K562 (cell line): ENCODE measurements around the gene RBFOX2. TPM values are rescaled to one million over a fixed set of nuclear protein-coding genes. Genes with fewer than 3 reads are reported as not detected.

Source experiments
- ATAC-seq: fragments of 200-7000 bp; cut with Tn5 transposase; 3 replicates; pipeline ENCODE4 v1.9.1; 2020; ENCODE audit warnings: moderate library complexity
- BruUV-seq: library from RNA; stranded (reverse); fragments of 400-500 nt; replicated peaks from 2 replicates; lab custom pipeline; 2021; lab: Mats Ljungman, UMichigan
- CTCF ChIA-PET: fragments of 300-600 bp; formaldehyde crosslinking; extraction: SDS; loops from one replicate; lab custom pipeline; 2021; ENCODE audit warnings: low intra/inter-chr PET ratio; lab: Yijun Ruan, JAX
- POLR2A ChIA-PET: fragments of 300-600, 350-650 bp; sonication (Branson Sonifier 250); formaldehyde crosslinking; extraction: SDS; loops from one replicate; lab custom pipeline; 2021; ENCODE audit warnings: antibody characterized with exemption, inconsistent platforms; lab: Yijun Ruan, JAX
- DNase-seq, 4 experiments: peaks; one replicate each; pipeline versions ENCODE4 v3.0.0 to v3.0.0-alpha.2; 2011 to 2018; ENCODE audit warnings: low spot score in 3 of 4, mixed read lengths in 3 of 4; ENCODE audit errors: extremely low read depth in 1 of 4
- FAIRE-seq: peaks from 2 replicates; lab custom pipeline; 2011; peaks lifted over from hg19 to GRCh38; lab: Jason Lieb, UNC
- H2AFZ ChIP-seq: 2 replicates; pipeline ENCODE4 v1.6.0; 2011; ENCODE audit warnings: low read depth, low read length, control low read depth, inconsistent platforms
- H3K27ac ChIP-seq: fragments of 200-600 bp; 3 replicates; pipeline ENCODE4 v1.8.0; 2011; ENCODE audit warnings: low read depth, mild to moderate bottlenecking, control low read depth, inconsistent platforms, low read length, moderate library complexity, mixed read lengths; ENCODE audit errors: extremely low read depth
- H3K27me3 ChIP-seq, 2 experiments: fragments of 300-600 bp in 1 of 2; 2 replicates in 1 of 2; 3 replicates in 1 of 2; pipeline versions ENCODE4 v1.6.0 to v1.8.0; 2011; ENCODE audit warnings: inconsistent platforms in 2 of 2, low read length in 2 of 2, mild to moderate bottlenecking in 1 of 2, mixed read lengths in 1 of 2, moderate library complexity in 1 of 2; ENCODE audit not compliant: control insufficient read depth in 2 of 2, insufficient read depth in 2 of 2
- H3K36me3 ChIP-seq: fragments of 300-600 bp; 3 replicates; pipeline ENCODE4 v1.8.0; 2011; ENCODE audit warnings: mild to moderate bottlenecking, low read length, inconsistent platforms; ENCODE audit not compliant: control insufficient read depth, insufficient read depth
- H3K4me1 ChIP-seq, 2 experiments: fragments of 200-600 bp in 1 of 2; replicated peaks in 1 of 2; 2 replicates in 1 of 2; 3 replicates in 1 of 2; pipeline versions ENCODE4 v1.5.1 to v1.8.0; 2011; ENCODE audit warnings: inconsistent platforms in 2 of 2, low read length in 2 of 2, mild to moderate bottlenecking in 1 of 2, mixed read lengths in 1 of 2, moderate library complexity in 1 of 2; ENCODE audit not compliant: control insufficient read depth in 2 of 2, insufficient read depth in 2 of 2
- H3K4me2 ChIP-seq: 2 replicates; pipeline ENCODE4 v1.6.1; 2011; ENCODE audit warnings: low read length, control low read depth, inconsistent platforms, mixed read lengths; ENCODE audit not compliant: insufficient read depth
- H3K4me3 ChIP-seq: fragments of 200-600 bp; sonication (generic), shearing (Covaris generic); 2 replicates; pipeline ENCODE4 v1.5.1; 2016; ENCODE audit warnings: control low read depth, inconsistent platforms
- H3K79me2 ChIP-seq: fragments of 200-600 bp; 3 replicates; pipeline ENCODE4 v1.8.0; 2011; ENCODE audit warnings: low read length, inconsistent platforms; ENCODE audit not compliant: control insufficient read depth, insufficient read depth
- H3K9ac ChIP-seq, 2 experiments: 2 replicates each; pipeline versions ENCODE4 v1.6.0 to v1.6.1; 2011; ENCODE audit warnings: low read depth in 2 of 2, low read length in 2 of 2, control low read depth in 1 of 2, inconsistent platforms in 1 of 2, mild to moderate bottlenecking in 1 of 2, mixed read lengths in 1 of 2; ENCODE audit not compliant: insufficient read depth in 1 of 2
- H3K9me1 ChIP-seq: one replicate; pipeline ENCODE4 v1.6.0; 2011; ENCODE audit warnings: inconsistent platforms, mild to moderate bottlenecking, low read length, moderate library complexity; ENCODE audit not compliant: control insufficient read depth, insufficient read depth
- H3K9me3 ChIP-seq: replicated peaks from 2 replicates; pipeline ENCODE4 v1.5.1; 2011; ENCODE audit warnings: low read depth, low read length, inconsistent platforms; ENCODE audit not compliant: control insufficient read depth, insufficient read depth
- H4K20me1 ChIP-seq: replicated peaks from 2 replicates; pipeline ENCODE4 v1.6.1; 2011; ENCODE audit warnings: low read length, inconsistent platforms, mixed read lengths; ENCODE audit not compliant: control insufficient read depth, insufficient read depth
- CBFB ChIP-seq: sonication (generic); formaldehyde crosslinking; IDR thresholded peaks from 2 replicates; pipeline ENCODE4 v1.4.0; 2020; ENCODE audit warnings: mild to moderate bottlenecking, missing genetic modification reagents
- HDAC3 ChIP-seq: fragments of 450-650 bp; IDR thresholded peaks from 2 replicates; pipeline ENCODE4 v1.6.1; 2018; ENCODE audit warnings: borderline replicate concordance, mild to moderate bottlenecking, moderate library complexity; ENCODE audit not compliant: partially characterized antibody
- MXI1 ChIP-seq: IDR thresholded peaks from 2 replicates; pipeline ENCODE4 v1.6.1; 2011; ENCODE audit warnings: low read depth, mild to moderate bottlenecking, improper control_type of control experiment, low read length
- SRSF7 ChIP-seq: fragments of 200-400 bp; formaldehyde crosslinking; optimal IDR thresholded peaks from 2 replicates; pipeline ENCODE3; 2017; ENCODE audit warnings: mild to moderate bottlenecking, low read depth, low read length
- WGBS: fragments of 100-300 bp; shearing (Covaris generic); methylation state at CpG from one replicate; pipeline ENCODE4 v1.1.6; 2016; ENCODE audit warnings: low coverage, mixed read lengths; ENCODE audit not compliant: insufficient coverage; ENCODE audit errors: missing lambda C conversion rate; 5-methylcytosine and 5-hydroxymethylcytosine counted together
- in situ Hi-C: fragments of 300-500 bp; cut with MboI; formaldehyde crosslinking; loops from 4 replicates; pipeline ENCODE4 v1.15.0; 2018; ENCODE audit warnings: inconsistent platforms, mixed read lengths
- intact Hi-C: fragments of 100-400 bp; cut with micrococcal nuclease; formaldehyde crosslinking; loops from 2 replicates; pipeline ENCODE4 v1.14.2; 2022
- polyA plus RNA-seq, 8 experiments: library from polyadenylated mRNA; depleted of rRNA in 4 of 8; stranded (reverse) in 5 of 8; unstranded in 3 of 8; fragments of >200 nt; fragmentation: Nextera tagmentation in 2 of 8; fragmentation: Illumina TruSeq in 1 of 8; extraction: Ambion mirVana in 2 of 8; extraction: Trizol in 1 of 8; gene quantifications; 2 replicates each; pipeline versions ENCODE4 v1.2.1 to v1.2.3, GENCODE V29; 2011 to 2014; ENCODE audit warnings: inconsistent platforms in 1 of 8, missing spikeins in 1 of 8
- total RNA-seq, 7 experiments: library from RNA; depleted of rRNA in 6 of 7; stranded (reverse); fragments of >200 nt in 6 of 7; fragmentation: Illumina TruSeq in 2 of 7; extraction: Trizol in 2 of 7; gene quantifications; 2 replicates each; pipeline versions ENCODE4 v1.2.1 to v1.2.3, GENCODE V29; 2011 to 2021; ENCODE audit warnings: low replicate concordance in 1 of 7

The RBFOX2 gene
- total and polyA plus RNA-seq, 9 of the 15 experiments (the other 6 are each of a cell fraction or from before 2014, with no cell fraction given), result 5.8 to 24.8 (median 14.2) TPM

GRCh38 chr22:35949243-35949642 lies 79.4 kb downstream of the RBFOX2 start (continued):
- no peak for TF ChIP-seq HDAC3

DNA sequence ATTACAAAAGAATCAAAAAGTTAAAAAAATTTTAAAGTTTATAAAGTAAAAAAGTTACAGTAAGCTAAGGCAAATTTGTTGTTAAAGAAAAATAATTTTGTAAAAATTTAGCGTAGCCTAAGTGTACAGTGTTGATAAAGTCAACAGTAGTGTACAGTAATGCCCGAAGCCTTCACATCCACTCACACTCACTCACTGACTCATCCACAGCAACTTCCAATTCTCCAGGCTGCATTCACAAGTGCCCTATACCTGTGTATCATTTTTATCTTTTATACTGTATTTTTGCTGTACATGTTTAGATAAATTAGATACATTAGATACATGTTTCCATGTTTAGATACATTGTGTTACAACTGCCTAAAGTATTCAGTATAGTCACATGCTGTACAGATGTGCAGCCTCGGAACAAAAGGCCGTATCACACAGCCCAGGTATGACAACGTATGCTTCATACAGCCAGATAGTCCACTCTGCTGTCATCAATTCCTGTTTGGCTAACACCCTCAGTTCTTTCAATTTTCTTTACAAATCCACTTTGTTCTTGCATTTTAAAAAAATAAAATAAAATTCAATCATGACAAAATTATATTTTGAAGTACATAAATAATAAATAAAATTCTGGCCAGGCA lies 80.7 kb downstream of the RBFOX2 start:
- no peaks in the 10 kb centered on the region for H3K27me3 ChIP-seq
- H3K4me1 ChIP-seq, result no peaks in the 10 kb centered on the region
- intact Hi-C loops, result no loop called here
- TF ChIP-seq SRSF7, result no peak
- no peak for TF ChIP-seq MXI1
- no peak for TF ChIP-seq CBFB (CRISPR knock-in tag)
- in situ Hi-C loops, result no loop called here
- DNase-seq, result no peak
- H3K4me3 ChIP-seq, result no peak overlapping the region
- no peak for ATAC-seq
- no peaks in the 10 kb centered on the region; the same call in 1 of the 2 replicates for H4K20me1 ChIP-seq
- BruUV-seq, result no TSS peak
- H3K27ac ChIP-seq, result no peak overlapping the region
- no peak for FAIRE-seq
- no peaks in the 10 kb centered on the region for H3K9me3 ChIP-seq
- no peak overlapping the region for H2AFZ ChIP-seq
- no peaks in the 10 kb centered on the region for H3K9me1 ChIP-seq
- no peaks in the 10 kb centered on the region; the same call in 2 of the 3 replicates for H3K79me2 ChIP-seq
- 84% methylated on average over 5 of the region's 5 CpGs for WGBS
- CTCF ChIA-PET, result no interaction called here
- no peaks in the 10 kb centered on the region; the same call in 2 of the 3 replicates for H3K36me3 ChIP-seq
- no peak overlapping the region for H3K9ac ChIP-seq
- POLR2A ChIA-PET, result interaction anchor here (2.0 kb wide), 1 partner anchor 11 kb away, joined by 6 read pairs; no protein-coding TSS in a partner anchor
- no peak overlapping the region for H3K4me2 ChIP-seq
